Left lung (tissue), 10 donors: ENCODE data around the gene NRIP2. TPM values are rescaled to one million over a fixed set of nuclear protein-coding genes. Genes with fewer than 3 reads are reported as not detected.

Experiments
- ATAC-seq: fragments of 200-7000 bp; cut with Tn5 transposase; one replicate; pipeline ENCODE4 v1.9.1; 2020; ENCODE audit warnings: moderate library complexity
- DNase-seq, 4 donors: peaks; one replicate each; pipeline ENCODE4 v3.0.0-alpha.2; 2013 to 2020
- H3K27ac ChIP-seq, 2 donors: fragments of 200-600 bp; sonication (generic) in 1 of 2; one replicate each; pipeline versions ENCODE4 v1.5.0 to v1.8.0; 2020 to 2021
- H3K27me3 ChIP-seq, 2 donors: fragments of 200-600 bp; sonication (generic) in 1 of 2; one replicate each; pipeline versions ENCODE4 v1.5.0 to v1.8.0; 2020 to 2021
- H3K36me3 ChIP-seq, 2 donors: fragments of 200-600 bp; sonication (generic) in 1 of 2; one replicate each; pipeline versions ENCODE4 v1.5.0 to v1.8.0; 2020 to 2021
- H3K4me1 ChIP-seq, 2 donors: fragments of 200-600 bp; one replicate each; pipeline ENCODE4 v1.8.0; 2021
- H3K4me3 ChIP-seq, 2 donors: fragments of 200-600 bp; sonication (generic) in 1 of 2; one replicate each; pipeline versions ENCODE4 v1.5.0 to v1.8.0; 2020 to 2021; ENCODE audit warnings: mild to moderate bottlenecking in 1 of 2
- H3K9me3 ChIP-seq, 2 donors: fragments of 200-600 bp; sonication (generic) in 1 of 2; one replicate each; pipeline versions ENCODE4 v1.5.0 to v1.8.0; 2020 to 2021
- CTCF ChIP-seq, 2 donors: fragments of 200-600 bp; sonication (generic) in 1 of 2; IDR thresholded peaks; one replicate each; pipeline versions ENCODE4 v1.5.0 to v1.8.0; 2021; ENCODE audit warnings: antibody characterized with exemption in 2 of 2
- intact Hi-C, 2 donors: fragments of 100-400 bp; cut with DNase I; formaldehyde crosslinking; loops; one replicate each; pipeline versions ENCODE4 v1.11.2 to v1.14.2; 2022
- polyA plus RNA-seq, 6 donors: library from polyadenylated mRNA; unstranded; fragments of 120-200 nt; gene quantifications; one replicate each; pipeline ENCODE4 v1.2.1, GENCODE V29; 2013; ENCODE audit not compliant: insufficient read length in 6 of 6
- total RNA-seq, 2 donors: library from RNA; stranded (reverse); fragmentation: NEBNext Ultra II Directional; extraction: Animal tissue kit (Norgen Biotek cat#: 25700); gene quantifications; one replicate each; pipeline ENCODE4 v1.2.1, GENCODE V29; 2021
- donor health status: DM: no; HTN: yes; CAD: no.
- donor health status: DM: no; HTN: no; CAD: no.

The NRIP2 gene
- total and polyA plus RNA-seq, 8 donors = 0.79 to 8.1 (median 7.1) TPM

- no peak for DNase-seq
- TF ChIP-seq CTCF (IDR thresholded peaks at IDR 0.05) = no peak
- peaks cover 0 to 20% of the 10 kb centered on the region in 2 donors for H3K36me3 ChIP-seq
- ATAC-seq = no peak
- no peaks in the 10 kb centered on the region for H3K9me3 ChIP-seq
- H3K27me3 ChIP-seq = no peaks in the 10 kb centered on the region
- H3K4me1 ChIP-seq = no peaks in the 10 kb centered on the region
- no peak overlapping the region for H3K4me3 ChIP-seq
- no peak overlapping the region for H3K27ac ChIP-seq
- intact Hi-C loops = no loop called here
Observed at GRCh38 chr12:2855546-2855945, 20.7 kb upstream of the NRIP2 start.

DNA sequence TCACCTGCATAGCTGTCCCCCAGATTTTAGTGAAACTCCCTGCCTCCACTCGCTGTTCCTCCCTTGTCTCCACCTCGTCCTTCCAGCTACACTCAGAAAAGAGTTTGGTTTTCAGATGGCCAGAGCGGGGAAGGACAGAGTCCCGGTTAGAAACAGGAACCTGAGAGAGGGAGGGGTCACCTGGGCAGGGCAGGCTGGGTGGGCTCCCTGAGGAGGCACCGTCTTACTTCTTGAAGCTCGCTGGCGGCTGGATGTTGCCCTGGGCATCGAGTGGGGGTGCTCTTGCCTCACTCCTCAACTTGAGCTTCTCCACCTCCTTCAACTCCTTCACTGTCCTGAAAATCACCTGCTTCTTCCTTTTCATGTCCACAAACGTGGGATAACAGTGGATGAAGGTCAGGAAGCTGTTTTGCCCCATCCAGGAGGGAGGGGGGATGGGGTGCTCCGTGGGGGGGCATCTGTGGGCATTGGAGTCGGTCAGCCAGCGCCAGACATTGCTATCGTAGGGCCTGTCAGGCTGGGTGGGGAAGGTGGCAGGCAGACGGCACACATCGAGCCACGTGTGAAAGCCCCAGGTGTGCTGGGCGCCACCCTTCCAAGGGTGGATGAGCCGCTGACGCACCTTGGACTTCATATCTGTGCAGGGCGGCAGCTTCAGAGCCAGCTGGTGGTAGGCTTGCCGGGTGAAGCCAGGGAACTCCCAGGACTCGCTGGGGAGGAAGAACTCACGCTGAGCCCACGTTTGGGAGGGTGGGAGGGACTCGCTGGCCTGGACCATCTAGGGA lies 20.0 kb upstream of the NRIP2 start:
- TF ChIP-seq CTCF (IDR thresholded peaks at IDR 0.05) = no peak
- no peak overlapping the region for H3K4me3 ChIP-seq
- no peaks in the 10 kb centered on the region for H3K27me3 ChIP-seq
- DNase-seq (no peak), ATAC-seq (no peak)
- no peaks in the 10 kb centered on the region for H3K9me3 ChIP-seq
- intact Hi-C loops = no loop called here
- peaks cover 0 to 20% of the 10 kb centered on the region in 2 donors for H3K36me3 ChIP-seq
- H3K27ac ChIP-seq = no peak overlapping the region
- no peaks in the 10 kb centered on the region for H3K4me1 ChIP-seq

GRCh38 chr12:2853626-2854025 lies 18.8 kb upstream of the NRIP2 start:
- intact Hi-C loops = no loop called here
- DNase-seq = peak; percentile 74 to 89 (median 83)

DNA sequence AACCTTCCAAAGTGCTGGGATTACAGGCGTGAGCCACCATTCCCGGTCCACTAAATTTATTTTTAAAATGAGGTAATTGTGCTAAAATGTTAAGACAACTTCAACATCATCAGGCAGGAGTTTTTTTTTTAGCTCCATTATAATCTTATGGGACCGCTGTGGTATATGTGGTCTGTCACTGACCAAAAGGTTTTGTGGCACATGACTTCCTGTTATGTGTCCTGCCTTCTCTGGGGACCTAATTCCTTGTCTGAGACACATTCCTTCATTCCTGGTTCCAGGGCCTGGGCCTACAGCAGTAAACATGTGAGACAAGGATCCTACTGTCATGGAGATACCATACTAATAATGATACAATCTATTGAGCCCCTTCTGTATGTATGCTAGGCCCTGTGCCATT lies 17.1 kb upstream of the NRIP2 start:
- no peak for TF ChIP-seq CTCF (IDR thresholded peaks at IDR 0.05)
- Histone ChIP-seq H3K27ac (no peak overlapping the region), H3K4me3 (no peak overlapping the region), H3K27me3 (no peaks in the 10 kb centered on the region), H3K9me3 (no peaks in the 10 kb centered on the region), H3K36me3 (peaks cover 0 to 5% of the 10 kb centered on the region in 2 donors), H3K4me1 (no peaks in the 10 kb centered on the region)
- intact Hi-C loops = no loop called here
- DNase-seq = no peak
- ATAC-seq = no peak

More at GRCh38 chr12:2853626-2854025, 18.8 kb upstream of the NRIP2 start:
- Histone ChIP-seq H3K27me3 (no peaks in the 10 kb centered on the region), H3K27ac (no peak overlapping the region), H3K9me3 (no peaks in the 10 kb centered on the region), H3K4me1 (no peaks in the 10 kb centered on the region), H3K4me3 (no peak overlapping the region), H3K36me3 (peaks cover 0 to 8% of the 10 kb centered on the region in 2 donors)
- TF ChIP-seq CTCF (IDR thresholded peaks at IDR 0.05) = peak; percentile 72 to 75
- ATAC-seq = peak; percentile 98

- Histone ChIP-seq H3K9me3 (no peaks in the 10 kb centered on the region), H3K4me1 (no peaks in the 10 kb centered on the region), H3K36me3 (peaks cover 0 to 14% of the 10 kb centered on the region in 2 donors), H3K27ac (no peak overlapping the region), H3K4me3 (no peak overlapping the region), H3K27me3 (no peaks in the 10 kb centered on the region)
- ATAC-seq (no peak), DNase-seq (peak in 1 of 4 donors; percentile 41)
- intact Hi-C loops = loop anchor here in 1 of 2 donors (10.0 kb wide), 1 partner anchor 190 kb away; no protein-coding TSS in a partner anchor
- no peak for TF ChIP-seq CTCF (IDR thresholded peaks at IDR 0.05)
Observed at GRCh38 chr12:2845280-2845679, 10.4 kb upstream of the NRIP2 start.
